ENCODE results near the gene PID1. TPM values are rescaled to one million over a fixed set of nuclear protein-coding genes. Genes with fewer than 3 reads are reported as not detected.

The PID1 gene
- total and polyA plus RNA-seq, 12 donors: 4.5 to 81.9 (median 47.0) TPM

DNA sequence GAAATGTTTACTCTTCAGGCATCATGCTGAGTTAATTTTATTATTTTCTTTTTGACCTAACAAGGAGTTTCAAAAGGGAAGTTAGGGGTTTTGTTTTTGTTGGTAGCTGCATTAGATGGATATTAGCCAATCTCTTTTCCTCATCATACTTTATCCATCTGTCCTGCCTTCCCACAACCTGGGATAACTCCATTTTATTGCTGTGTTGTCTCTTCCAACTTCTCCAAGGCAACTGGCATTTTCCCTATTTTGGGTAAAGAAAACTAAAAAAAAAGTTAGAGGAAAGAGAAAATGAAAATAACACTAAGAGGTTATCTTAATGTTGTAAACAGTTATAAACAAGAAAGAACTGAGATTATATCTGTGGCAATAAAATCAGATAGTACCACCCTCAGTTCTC lies 147.0 kb downstream of the PID1 start:
- no peaks in the 10 kb centered on the region for H3K9me3 ChIP-seq (replicated peaks in 1 of 3)
- no peak overlapping the region for H3K4me3 ChIP-seq
- H3K4me1 ChIP-seq (replicated peaks in 1 of 2): peaks cover 0 to 9% of the 10 kb centered on the region in 2 donors
- no peak overlapping the region for H3K27ac ChIP-seq
- H3K36me3 ChIP-seq (replicated peaks in 1 of 2): no peaks in the 10 kb centered on the region
- intact Hi-C loops (cut with DNase I): no loop called here
- no peak for DNase-seq
- no peaks in the 10 kb centered on the region for H3K27me3 ChIP-seq
- TF ChIP-seq, protein P1, sequence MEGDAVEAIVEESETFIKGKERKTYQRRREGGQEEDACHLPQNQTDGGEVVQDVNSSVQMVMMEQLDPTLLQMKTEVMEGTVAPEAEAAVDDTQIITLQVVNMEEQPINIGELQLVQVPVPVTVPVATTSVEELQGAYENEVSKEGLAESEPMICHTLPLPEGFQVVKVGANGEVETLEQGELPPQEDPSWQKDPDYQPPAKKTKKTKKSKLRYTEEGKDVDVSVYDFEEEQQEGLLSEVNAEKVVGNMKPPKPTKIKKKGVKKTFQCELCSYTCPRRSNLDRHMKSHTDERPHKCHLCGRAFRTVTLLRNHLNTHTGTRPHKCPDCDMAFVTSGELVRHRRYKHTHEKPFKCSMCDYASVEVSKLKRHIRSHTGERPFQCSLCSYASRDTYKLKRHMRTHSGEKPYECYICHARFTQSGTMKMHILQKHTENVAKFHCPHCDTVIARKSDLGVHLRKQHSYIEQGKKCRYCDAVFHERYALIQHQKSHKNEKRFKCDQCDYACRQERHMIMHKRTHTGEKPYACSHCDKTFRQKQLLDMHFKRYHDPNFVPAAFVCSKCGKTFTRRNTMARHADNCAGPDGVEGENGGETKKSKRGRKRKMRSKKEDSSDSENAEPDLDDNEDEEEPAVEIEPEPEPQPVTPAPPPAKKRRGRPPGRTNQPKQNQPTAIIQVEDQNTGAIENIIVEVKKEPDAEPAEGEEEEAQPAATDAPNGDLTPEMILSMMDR (IDR thresholded peaks at IDR 0.05): no peak
- no peak for TF ChIP-seq POLR2A (IDR thresholded peaks at IDR 0.05)

DNA sequence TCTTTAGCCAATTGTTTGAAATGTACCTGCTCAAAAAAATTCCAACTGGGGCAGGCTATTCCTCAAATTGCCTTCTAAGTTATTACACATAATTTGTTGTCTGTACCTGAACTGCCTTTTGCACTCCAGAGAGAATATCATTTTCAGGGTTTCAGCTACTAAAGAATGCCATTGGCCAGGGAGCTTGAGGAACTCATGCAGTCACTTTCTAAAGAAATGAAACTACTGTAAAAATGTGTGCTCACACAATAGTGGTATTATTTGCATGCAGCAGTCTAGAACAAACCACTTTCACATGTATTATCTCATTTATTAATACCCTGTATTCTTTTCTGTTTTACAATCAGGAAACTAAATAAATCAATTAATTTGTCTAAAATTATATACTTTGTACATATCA lies 152.2 kb downstream of the PID1 start:
- DNase-seq: no peak
- intact Hi-C loops (cut with DNase I): no loop called here
- Histone ChIP-seq H3K4me3 (no peak overlapping the region), H3K4me1 (replicated peaks in 1 of 2) (no peaks in the 10 kb centered on the region), H3K27me3 (no peaks in the 10 kb centered on the region), H3K27ac (peak overlapping the region in 1 of 5 donors; percentile 24), H3K36me3 (replicated peaks in 1 of 2) (no peaks in the 10 kb centered on the region), H3K9me3 (replicated peaks in 1 of 3) (no peaks in the 10 kb centered on the region)
- TF ChIP-seq POLR2A (IDR thresholded peaks at IDR 0.05): no peak
- TF ChIP-seq, protein P1 (IDR thresholded peaks at IDR 0.05): no peak

- intact Hi-C loops (cut with DNase I): no loop called here
- no peaks in the 10 kb centered on the region for H3K36me3 ChIP-seq (replicated peaks in 1 of 2)
- H3K4me1 ChIP-seq (replicated peaks in 1 of 2): no peaks in the 10 kb centered on the region
- DNase-seq: no peak
- WGBS, 4 donors: 41 to 58% (median 43%) methylated on average over 4 of the region's 4 CpGs
- H3K9me3 ChIP-seq (replicated peaks in 1 of 3): no peaks in the 10 kb centered on the region
- H3K4me3 ChIP-seq: no peak overlapping the region
- TF ChIP-seq POLR2A (IDR thresholded peaks at IDR 0.05): no peak
- TF ChIP-seq, protein P1 (IDR thresholded peaks at IDR 0.05): no peak
- H3K27me3 ChIP-seq: no peaks in the 10 kb centered on the region
- H3K27ac ChIP-seq: peak overlapping the region in 3 of 5 donors; percentile 9 to 24 (median 15)
Observed at GRCh38 chr2:229118336-229118735, 152.8 kb downstream of the PID1 start.

GRCh38 chr2:229111744-229112143 lies 159.3 kb downstream of the PID1 start:
- no peak for DNase-seq
- no peaks in the 10 kb centered on the region for H3K36me3 ChIP-seq (replicated peaks in 1 of 2)
- no peaks in the 10 kb centered on the region for H3K27me3 ChIP-seq
- TF ChIP-seq, protein P1 (IDR thresholded peaks at IDR 0.05): no peak
- no peak for TF ChIP-seq POLR2A (IDR thresholded peaks at IDR 0.05)
- H3K27ac ChIP-seq: peak overlapping the region in 1 of 5 donors; percentile 4
- H3K4me1 ChIP-seq (replicated peaks in 1 of 2): peaks cover 9 to 11% of the 10 kb centered on the region in 2 donors
- H3K9me3 ChIP-seq (replicated peaks in 1 of 3): no peaks in the 10 kb centered on the region
- WGBS, 4 donors: 31 to 46% (median 39%) methylated on average over 5 of the region's 5 CpGs
- no peak overlapping the region for H3K4me3 ChIP-seq
- intact Hi-C loops (cut with DNase I): no loop called here
